Measurements from ENCODE around the gene IDUA. TPM values are rescaled to one million over a fixed set of nuclear protein-coding genes. Genes with fewer than 3 reads are reported as not detected.

The IDUA gene
- total RNA-seq, 1 donor from 2014 or later = 32.9 TPM

- no peak for ATAC-seq (ENCODE audit: low read depth)
- no peak for TF ChIP-seq CTCF (IDR thresholded peaks at IDR 0.05)
- H3K4me3 Mint-ChIP-seq = no peak overlapping the region
Observed at GRCh38 chr4:1027915-1028238, 41.0 kb downstream of the IDUA start.

GRCh38 chr4:1028574-1029220 is 41.9 kb downstream of the IDUA start:
- CTCF ChIA-PET = no interaction called here
- no peak overlapping the region for H3K4me3 Mint-ChIP-seq
- TF ChIP-seq CTCF (IDR thresholded peaks at IDR 0.05) = no peak

More at GRCh38 chr4:1027915-1028238, 41.0 kb downstream of the IDUA start:
- CTCF ChIA-PET = no interaction called here
- H3K4me1 Mint-ChIP-seq = peaks cover 18% of the 10 kb centered on the region
- DNase-seq = no peak
- H3K36me3 Mint-ChIP-seq (ENCODE audit: low read depth) = peaks cover 7% of the 10 kb centered on the region
- intact Hi-C loops (cut with micrococcal nuclease) = loop anchor here (2.0 kb wide), 1 partner anchor 17 kb away; the partner anchor contains the start of gene FGFRL1
- no peaks in the 10 kb centered on the region for H3K9me3 Mint-ChIP-seq
- no peak overlapping the region for H3K27ac Mint-ChIP-seq
- POLR2A ChIA-PET = no interaction called here
- no peaks in the 10 kb centered on the region for H3K27me3 Mint-ChIP-seq

GRCh38 chr4:1029529-1029928 is 42.7 kb downstream of the IDUA start:
- peaks cover 7% of the 10 kb centered on the region for H3K36me3 Mint-ChIP-seq (ENCODE audit: low read depth)
- H3K4me1 Mint-ChIP-seq = peaks cover 18% of the 10 kb centered on the region
- no peak for ATAC-seq (ENCODE audit: low read depth)
- ChIA-PET POLR2A (no interaction called here), CTCF (no interaction called here)
- TF ChIP-seq CTCF (IDR thresholded peaks at IDR 0.05) = no peak
- H3K27me3 Mint-ChIP-seq = no peaks in the 10 kb centered on the region
- H3K9me3 Mint-ChIP-seq = no peaks in the 10 kb centered on the region
- H3K4me3 Mint-ChIP-seq = no peak overlapping the region
- DNase-seq = no peak
- intact Hi-C loops (cut with micrococcal nuclease) = no loop called here
- H3K27ac Mint-ChIP-seq = no peak overlapping the region

More at GRCh38 chr4:1028574-1029220, 41.9 kb downstream of the IDUA start:
- no peak for ATAC-seq (ENCODE audit: low read depth)
- peaks cover 18% of the 10 kb centered on the region for H3K4me1 Mint-ChIP-seq
- peaks cover 7% of the 10 kb centered on the region for H3K36me3 Mint-ChIP-seq (ENCODE audit: low read depth)
- intact Hi-C loops (cut with micrococcal nuclease) = no loop called here
- POLR2A ChIA-PET = no interaction called here
- DNase-seq = no peak
- no peaks in the 10 kb centered on the region for H3K27me3 Mint-ChIP-seq
- H3K27ac Mint-ChIP-seq = no peak overlapping the region
- no peaks in the 10 kb centered on the region for H3K9me3 Mint-ChIP-seq

GRCh38 chr4:1030031-1030430 is 43.2 kb downstream of the IDUA start:
- Mint-ChIP-seq H3K36me3 (ENCODE audit: low read depth) (peaks cover 6% of the 10 kb centered on the region), H3K9me3 (no peaks in the 10 kb centered on the region), H3K27me3 (no peaks in the 10 kb centered on the region), H3K4me3 (no peak overlapping the region), H3K27ac (no peak overlapping the region), H3K4me1 (peaks cover 18% of the 10 kb centered on the region)
- intact Hi-C loops (cut with micrococcal nuclease) = no loop called here
- ATAC-seq (ENCODE audit: low read depth) (no peak), DNase-seq (no peak)
- TF ChIP-seq CTCF (IDR thresholded peaks at IDR 0.05) = no peak
- POLR2A ChIA-PET = no interaction called here
- CTCF ChIA-PET = no interaction called here

- Mint-ChIP-seq H3K4me3 (no peak overlapping the region), H3K9me3 (no peaks in the 10 kb centered on the region), H3K27ac (no peak overlapping the region), H3K36me3 (ENCODE audit: low read depth) (peaks cover 1% of the 10 kb centered on the region), H3K4me1 (peaks cover 13% of the 10 kb centered on the region), H3K27me3 (no peaks in the 10 kb centered on the region)
- intact Hi-C loops (cut with micrococcal nuclease) = no loop called here
- TF ChIP-seq CTCF (IDR thresholded peaks at IDR 0.05) = no peak
- POLR2A ChIA-PET = interaction anchor here (1.0 kb wide), 1 partner anchor 9 kb away, joined by 3 read pairs; no protein-coding TSS in a partner anchor
- CTCF ChIA-PET = no interaction called here
- no peak for ATAC-seq (ENCODE audit: low read depth)
- no peak for DNase-seq
Observed at GRCh38 chr4:1030559-1030958, 43.7 kb downstream of the IDUA start.
